ENCODE results near the gene RRBP1.

- no peak for TF ChIP-seq POLR2A (IDR thresholded peaks at IDR 0.05)
- no peak for TF ChIP-seq CTCF (IDR thresholded peaks at IDR 0.05)
These were observed 64.0 kb downstream of the RRBP1 start for GRCh38 chr20:17617868-17618672.

Data from lower leg skin (tissue), 3 donors.